Measurements from ENCODE around the gene NEURL1B.
A peak's percentile ranks its signal among the peaks of the same experiment; 100 is the strongest.
"Not testable (repeated sequence)": the region's sequence is repeated elsewhere in the genome, so short reads cannot be mapped to it uniquely, and the experiment has no call there.

Gene NEURL1B

GRCh38 chr5:172640822-172641358 is at the start of gene NEURL1B:
Gene NEURL1B (plus strand): TSS chr5:172641263. CDS start chr5:172641407, 144 bp downstream.
- peak; percentile 60 to 61 for DNase-seq

- no peak for DNase-seq
These were observed 49.4 kb upstream of the NEURL1B start for GRCh38 chr5:172591636-172592035.

- DNase-seq: no peak
These were observed 48.2 kb upstream of the NEURL1B start for GRCh38 chr5:172592881-172593280.

- DNase-seq: no peak
These were observed 47.8 kb upstream of the NEURL1B start for GRCh38 chr5:172593306-172593705.

GRCh38 chr5:172593721-172594235 is 47.3 kb upstream of the NEURL1B start:
- no peak for DNase-seq

- no peak for DNase-seq
These were observed 46.6 kb upstream of the NEURL1B start for GRCh38 chr5:172594431-172594830.

- DNase-seq: no peak
These were observed 46.1 kb upstream of the NEURL1B start for GRCh38 chr5:172594867-172595466.

GRCh38 chr5:172595596-172596455 is 45.2 kb upstream of the NEURL1B start:
- DNase-seq: no peak

- no peak for DNase-seq
These were observed 44.3 kb upstream of the NEURL1B start for GRCh38 chr5:172596638-172597231.

GRCh38 chr5:172597755-172598155 is 43.3 kb upstream of the NEURL1B start:
- DNase-seq: no peak

GRCh38 chr5:172598251-172599203 is 42.5 kb upstream of the NEURL1B start:
- no peak for DNase-seq

- no peak for DNase-seq
These were observed 41.9 kb upstream of the NEURL1B start for GRCh38 chr5:172599204-172599567.

- DNase-seq: no peak
These were observed 40.5 kb upstream of the NEURL1B start for GRCh38 chr5:172600571-172600970.

GRCh38 chr5:172601576-172601975 is 39.5 kb upstream of the NEURL1B start:
- DNase-seq: not testable (repeated sequence)

- DNase-seq: no peak
These were observed 38.3 kb upstream of the NEURL1B start for GRCh38 chr5:172602783-172603231.

GRCh38 chr5:172603251-172603806 is 37.7 kb upstream of the NEURL1B start:
- DNase-seq: no peak

- no peak for DNase-seq
These were observed 35.6 kb upstream of the NEURL1B start for GRCh38 chr5:172605466-172605865.

- no peak for DNase-seq
These were observed 34.8 kb upstream of the NEURL1B start for GRCh38 chr5:172606156-172606785.

GRCh38 chr5:172607213-172607793 is 33.8 kb upstream of the NEURL1B start:
- no peak for DNase-seq

GRCh38 chr5:172608773-172609172 is 32.3 kb upstream of the NEURL1B start:
- no peak for DNase-seq

GRCh38 chr5:172610643-172611042 is 30.4 kb upstream of the NEURL1B start:
- no peak for DNase-seq
